ENCODE measurements around the gene TMEM31.

DNA sequence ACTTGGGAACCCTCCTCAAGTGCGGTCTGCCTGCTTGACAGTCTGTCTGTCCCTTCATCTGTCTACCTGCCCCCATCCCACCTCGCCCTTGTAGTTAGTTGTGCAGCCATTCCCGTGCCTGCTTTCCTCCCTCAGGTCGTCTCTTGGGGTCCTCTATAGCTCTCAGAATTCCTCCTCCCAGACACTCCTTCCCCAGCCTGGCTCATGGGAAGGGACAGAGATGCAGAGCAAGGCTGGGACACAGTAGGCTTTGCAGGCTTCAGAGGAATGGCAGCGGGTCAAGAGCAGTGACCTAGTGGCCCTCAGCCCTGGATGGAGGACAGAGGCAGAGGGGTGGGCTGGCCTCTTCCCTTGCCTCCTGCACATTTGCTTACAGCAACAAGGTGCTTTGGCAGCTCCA is 18.3 kb downstream of the TMEM31 start:
- TF ChIP-seq POLR2A (IDR thresholded peaks at IDR 0.05) (no peak), POLR2AphosphoS5 (IDR thresholded peaks at IDR 0.05) (no peak)
- TF ChIP-seq, protein P1, sequence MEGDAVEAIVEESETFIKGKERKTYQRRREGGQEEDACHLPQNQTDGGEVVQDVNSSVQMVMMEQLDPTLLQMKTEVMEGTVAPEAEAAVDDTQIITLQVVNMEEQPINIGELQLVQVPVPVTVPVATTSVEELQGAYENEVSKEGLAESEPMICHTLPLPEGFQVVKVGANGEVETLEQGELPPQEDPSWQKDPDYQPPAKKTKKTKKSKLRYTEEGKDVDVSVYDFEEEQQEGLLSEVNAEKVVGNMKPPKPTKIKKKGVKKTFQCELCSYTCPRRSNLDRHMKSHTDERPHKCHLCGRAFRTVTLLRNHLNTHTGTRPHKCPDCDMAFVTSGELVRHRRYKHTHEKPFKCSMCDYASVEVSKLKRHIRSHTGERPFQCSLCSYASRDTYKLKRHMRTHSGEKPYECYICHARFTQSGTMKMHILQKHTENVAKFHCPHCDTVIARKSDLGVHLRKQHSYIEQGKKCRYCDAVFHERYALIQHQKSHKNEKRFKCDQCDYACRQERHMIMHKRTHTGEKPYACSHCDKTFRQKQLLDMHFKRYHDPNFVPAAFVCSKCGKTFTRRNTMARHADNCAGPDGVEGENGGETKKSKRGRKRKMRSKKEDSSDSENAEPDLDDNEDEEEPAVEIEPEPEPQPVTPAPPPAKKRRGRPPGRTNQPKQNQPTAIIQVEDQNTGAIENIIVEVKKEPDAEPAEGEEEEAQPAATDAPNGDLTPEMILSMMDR (IDR thresholded peaks at IDR 0.05) = no peak

Measured in prostate gland (tissue), 2 donors.